Cardiac fibroblast (primary cell): ENCODE results near the gene SNX20.

Source experiments
- DNase-seq, 2 donors: peaks; one replicate each; pipeline versions ENCODE4 v3.0.0 to v3.0.0-alpha.2; 2010; ENCODE audit warnings: low read depth in 2 of 2
- H3K4me3 ChIP-seq, 2 donors: replicated peaks in 1 of 2; 1 replicate in 1 of 2; 2 replicates in 1 of 2; pipeline ENCODE4 v1.5.1; 2011; ENCODE audit warnings: low read depth in 2 of 2, low read length in 2 of 2, mild to moderate bottlenecking in 2 of 2, moderate library complexity in 1 of 2
- TF ChIP-seq, protein P1 (sequence below): IDR thresholded peaks from one replicate; pipeline ENCODE4 v1.5.1; 2011; ENCODE audit warnings: low read depth, mild to moderate bottlenecking, low read length, inconsistent platforms

The SNX20 gene

DNA sequence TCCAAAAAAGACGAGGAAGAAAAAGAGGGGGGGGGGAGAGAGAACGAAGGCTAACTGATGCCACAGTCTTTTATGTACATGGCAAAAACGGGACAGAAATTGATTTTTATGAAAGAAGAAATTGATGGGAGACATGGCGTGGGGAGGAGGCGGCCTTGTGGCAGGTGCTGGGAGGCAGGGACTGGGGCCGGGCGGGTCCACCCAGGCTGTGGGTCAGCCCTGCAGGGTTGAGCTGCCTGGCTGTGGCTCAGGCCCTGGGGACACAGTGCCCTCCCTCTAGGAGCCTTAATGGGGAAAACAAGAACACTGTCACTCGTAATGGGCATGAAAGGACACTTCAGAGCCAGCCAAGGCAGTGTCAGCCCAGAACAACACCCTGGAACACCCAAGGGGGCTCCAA lies 34.8 kb downstream of the SNX20 start:
- DNase-seq, result no peak
- TF ChIP-seq, protein P1, sequence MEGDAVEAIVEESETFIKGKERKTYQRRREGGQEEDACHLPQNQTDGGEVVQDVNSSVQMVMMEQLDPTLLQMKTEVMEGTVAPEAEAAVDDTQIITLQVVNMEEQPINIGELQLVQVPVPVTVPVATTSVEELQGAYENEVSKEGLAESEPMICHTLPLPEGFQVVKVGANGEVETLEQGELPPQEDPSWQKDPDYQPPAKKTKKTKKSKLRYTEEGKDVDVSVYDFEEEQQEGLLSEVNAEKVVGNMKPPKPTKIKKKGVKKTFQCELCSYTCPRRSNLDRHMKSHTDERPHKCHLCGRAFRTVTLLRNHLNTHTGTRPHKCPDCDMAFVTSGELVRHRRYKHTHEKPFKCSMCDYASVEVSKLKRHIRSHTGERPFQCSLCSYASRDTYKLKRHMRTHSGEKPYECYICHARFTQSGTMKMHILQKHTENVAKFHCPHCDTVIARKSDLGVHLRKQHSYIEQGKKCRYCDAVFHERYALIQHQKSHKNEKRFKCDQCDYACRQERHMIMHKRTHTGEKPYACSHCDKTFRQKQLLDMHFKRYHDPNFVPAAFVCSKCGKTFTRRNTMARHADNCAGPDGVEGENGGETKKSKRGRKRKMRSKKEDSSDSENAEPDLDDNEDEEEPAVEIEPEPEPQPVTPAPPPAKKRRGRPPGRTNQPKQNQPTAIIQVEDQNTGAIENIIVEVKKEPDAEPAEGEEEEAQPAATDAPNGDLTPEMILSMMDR, result no peak
- H3K4me3 ChIP-seq, result no peak overlapping the region

DNA sequence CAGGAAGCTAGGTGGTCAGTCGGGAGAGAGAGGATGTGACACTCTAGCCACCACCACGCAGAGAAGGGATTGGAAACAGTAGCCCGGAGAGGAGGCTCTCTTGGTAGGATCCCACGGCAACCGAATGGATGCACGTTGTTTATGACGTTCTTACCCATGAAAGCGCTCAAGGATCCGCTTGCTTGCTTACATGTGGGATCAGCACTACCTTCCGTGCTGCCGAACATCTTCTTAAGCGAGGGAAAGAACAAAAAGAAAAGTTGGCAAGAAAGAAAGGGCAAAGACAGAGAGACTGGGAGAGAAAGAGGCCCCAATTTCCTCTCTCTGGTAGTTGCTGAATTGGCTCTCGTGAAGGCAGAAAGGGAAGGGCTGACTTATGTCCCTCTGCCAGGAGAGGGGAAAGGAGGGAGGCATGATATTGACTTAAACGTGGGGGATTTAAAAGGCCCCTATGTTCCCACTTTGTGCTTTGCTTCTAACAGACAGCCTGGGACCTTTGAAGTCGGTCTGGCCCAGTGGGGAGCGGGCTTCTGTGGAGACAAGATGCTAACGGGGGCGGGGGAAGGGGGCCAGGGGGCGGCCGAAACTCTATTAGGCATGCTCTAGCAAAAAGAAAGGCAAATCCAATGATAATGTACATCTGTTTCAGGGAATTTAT lies 35.4 kb downstream of the SNX20 start:
- no peak overlapping the region for H3K4me3 ChIP-seq
- TF ChIP-seq, protein P1, result no peak
- no peak for DNase-seq

DNA sequence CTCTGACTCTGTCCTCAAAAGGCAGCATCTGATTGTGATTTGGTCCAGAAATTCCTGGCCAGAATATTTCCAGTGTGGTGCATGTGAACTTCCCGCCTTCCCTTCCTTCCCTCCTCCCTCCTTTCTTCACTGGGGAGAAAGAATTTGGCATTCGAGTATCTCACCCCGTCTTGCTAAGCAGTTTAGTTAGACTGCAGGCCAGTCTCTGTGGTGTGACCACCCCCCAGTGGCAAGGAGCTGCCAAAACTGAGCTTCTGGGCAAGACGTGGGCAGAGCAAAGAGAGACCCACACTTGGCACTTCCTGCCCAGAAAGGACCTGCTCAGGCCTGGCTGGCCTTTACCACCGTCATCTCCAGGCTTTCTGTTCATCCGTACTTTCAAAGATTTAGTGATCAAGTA lies 36.4 kb downstream of the SNX20 start:
- DNase-seq, result peak; percentile 16 to 63
- no peak overlapping the region for H3K4me3 ChIP-seq
- TF ChIP-seq, protein P1, result no peak

DNA sequence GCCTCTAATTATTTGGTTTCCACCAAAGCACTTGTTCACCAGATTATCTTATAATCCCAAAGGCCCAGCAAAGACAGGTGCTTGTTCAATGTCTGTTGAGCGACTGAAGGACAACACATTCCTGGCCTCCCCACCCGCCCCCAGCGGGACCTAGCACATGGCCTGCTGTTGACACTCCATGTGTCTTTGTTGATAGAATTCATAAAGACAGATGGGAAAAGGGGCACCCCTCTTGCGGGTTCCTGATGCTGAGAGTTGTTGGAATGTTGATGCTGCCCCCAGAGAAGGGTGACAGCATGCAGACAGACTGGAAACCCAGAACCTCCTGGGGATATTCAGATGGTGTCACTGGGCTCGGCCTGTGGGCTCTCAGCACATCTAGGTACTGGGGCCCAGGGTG lies 36.9 kb downstream of the SNX20 start:
- H3K4me3 ChIP-seq, result no peak overlapping the region
- TF ChIP-seq, protein P1, result no peak
- DNase-seq, result no peak

DNA sequence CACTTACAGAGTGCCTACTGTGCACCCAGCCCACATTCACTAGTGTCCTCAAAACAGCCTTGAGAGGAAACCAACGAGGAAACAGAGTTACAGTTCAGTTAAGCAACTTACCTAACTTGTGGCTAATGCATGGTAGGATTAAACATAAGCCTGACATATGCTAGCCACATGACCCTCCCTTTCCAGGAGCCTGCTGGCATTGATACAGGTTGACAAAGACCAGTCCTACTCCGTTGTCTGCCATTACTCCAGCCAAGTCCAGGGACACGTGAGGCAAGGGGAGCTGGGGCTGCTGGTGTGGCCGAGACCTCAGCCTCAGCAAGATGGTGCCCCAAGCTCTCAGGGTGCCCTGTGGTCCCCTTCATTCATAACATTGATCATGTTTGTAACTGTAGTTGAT lies 37.9 kb downstream of the SNX20 start:
- no peak for DNase-seq
- TF ChIP-seq, protein P1, result no peak
- H3K4me3 ChIP-seq, result no peak overlapping the region

DNA sequence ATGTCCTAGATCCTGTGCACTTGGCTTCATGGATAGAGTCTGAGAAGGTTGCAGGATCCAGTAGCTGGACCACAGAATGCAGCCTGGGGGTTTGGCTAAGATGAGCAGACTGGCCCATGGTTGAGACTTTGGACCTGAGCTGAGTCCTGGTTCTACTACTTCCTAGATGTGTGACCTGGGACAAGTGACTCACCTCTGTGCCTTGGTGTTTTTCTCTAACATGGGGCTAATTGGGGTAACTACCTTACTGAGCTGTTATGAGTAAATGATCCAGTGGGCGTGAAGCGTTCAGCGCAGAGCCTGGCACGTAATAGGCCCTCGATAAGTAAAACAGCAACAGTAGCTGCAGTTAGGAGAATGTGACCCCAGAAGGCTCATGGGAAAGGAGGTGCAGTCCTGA lies 38.8 kb downstream of the SNX20 start:
- TF ChIP-seq, protein P1, result no peak
- DNase-seq, result no peak

DNA sequence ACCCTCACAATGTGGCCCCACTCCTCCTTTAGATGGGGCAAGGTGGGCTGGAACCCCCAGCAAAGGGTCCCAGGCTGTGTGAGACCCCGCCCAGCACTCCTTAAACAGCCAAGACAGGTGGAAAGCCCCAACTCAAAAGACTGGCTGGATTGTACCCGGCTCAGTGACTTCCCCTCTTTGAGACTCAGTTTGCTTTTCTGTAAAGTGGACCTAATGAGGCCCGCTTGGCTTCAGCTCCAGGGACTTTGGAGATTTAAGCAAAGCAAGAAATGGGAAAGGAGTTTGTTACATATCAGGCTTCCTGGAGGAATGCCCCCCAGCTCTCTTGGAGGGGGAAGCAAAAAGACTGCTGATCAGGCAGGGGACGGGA lies 39.3 kb downstream of the SNX20 start:
- TF ChIP-seq, protein P1, result no peak
- no peak for DNase-seq
- no peak overlapping the region for H3K4me3 ChIP-seq

More for the DNA sequence above, 38.8 kb downstream of the SNX20 start:
- no peak overlapping the region for H3K4me3 ChIP-seq
